NCI-H748 (cell line): ENCODE results near the gene PALD1.
"Not testable (repeated sequence)": the region's sequence is repeated elsewhere in the genome, so short reads cannot be mapped to it uniquely, and the experiment has no call there.

ENCODE experiments used
- DNase-seq: peaks from one replicate; lab custom pipeline; 2025; ENCODE audit not compliant: unreplicated experiment; lab: John Stamatoyannopoulos, UW

Gene PALD1

GRCh38 chr10:70600512-70601395 is 122.2 kb downstream of the PALD1 start:
- DNase-seq: no peak

DNA sequence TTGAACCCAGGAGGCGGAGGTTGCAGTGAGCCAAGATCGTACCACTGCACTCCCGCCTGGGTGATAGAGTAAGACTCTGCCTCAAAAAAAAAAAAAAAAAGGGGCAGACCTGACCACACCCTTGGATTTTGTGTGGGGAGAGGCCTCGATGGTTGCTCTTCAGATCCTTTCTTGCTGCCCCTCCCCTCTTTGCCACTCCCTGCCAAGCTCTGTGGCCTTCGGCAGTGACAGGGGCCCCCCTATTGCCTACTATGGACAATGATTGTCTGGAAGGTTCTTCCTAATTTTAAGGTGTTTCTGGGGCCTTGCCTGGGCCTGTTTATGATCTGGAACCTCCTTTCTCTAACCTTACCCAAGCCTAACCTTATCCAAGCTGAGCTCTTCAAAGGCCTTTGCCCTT is 123.2 kb downstream of the PALD1 start:
- no peak for DNase-seq

DNA sequence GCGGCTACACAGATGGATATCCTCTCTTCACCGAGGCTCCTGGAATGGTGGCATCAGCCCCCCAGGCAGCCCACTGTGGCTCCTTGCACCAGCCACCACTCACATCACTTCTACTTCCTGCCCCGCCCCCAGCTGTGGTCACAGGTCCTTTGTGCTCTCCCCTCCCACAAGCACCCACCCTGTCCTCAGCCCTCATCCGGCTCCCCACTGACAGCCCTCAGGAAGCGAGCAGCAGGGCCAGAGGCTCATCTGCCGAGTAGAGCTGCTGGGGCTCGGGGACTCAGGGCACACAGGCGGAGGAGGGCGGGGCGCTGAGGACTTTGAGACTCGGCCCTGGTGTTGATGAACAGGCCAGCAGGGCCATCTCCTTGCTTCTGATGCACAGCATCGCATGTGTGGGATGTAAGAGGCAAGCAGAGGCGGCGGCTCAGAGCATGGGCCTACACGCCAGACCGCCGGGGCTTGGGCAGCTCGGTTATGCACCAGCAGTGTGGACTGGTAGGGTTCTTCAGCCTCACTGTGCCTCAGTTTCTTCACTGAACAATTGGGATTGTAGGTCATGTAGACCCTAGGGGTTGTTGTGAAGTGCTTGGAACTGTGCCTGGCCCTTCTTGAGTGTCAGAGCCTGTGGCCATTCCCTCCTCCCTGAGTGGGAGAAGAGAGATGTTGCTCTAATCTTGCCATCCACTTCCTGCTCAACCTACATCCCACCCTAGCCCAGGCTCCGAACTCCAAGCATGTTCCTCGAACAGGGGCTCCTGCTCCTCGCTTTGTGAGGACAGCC is 124.3 kb downstream of the PALD1 start, which contains the start of gene PRF1:
PRF1 (minus strand) TSS at position 77 of the 784 bp plus-strand sequence. CDS start 1,839 bp downstream, outside the sequence.
- no peak for DNase-seq

- DNase-seq: no peak
Observed at GRCh38 chr10:70603449-70603801, 124.9 kb downstream of the PALD1 start.

DNA sequence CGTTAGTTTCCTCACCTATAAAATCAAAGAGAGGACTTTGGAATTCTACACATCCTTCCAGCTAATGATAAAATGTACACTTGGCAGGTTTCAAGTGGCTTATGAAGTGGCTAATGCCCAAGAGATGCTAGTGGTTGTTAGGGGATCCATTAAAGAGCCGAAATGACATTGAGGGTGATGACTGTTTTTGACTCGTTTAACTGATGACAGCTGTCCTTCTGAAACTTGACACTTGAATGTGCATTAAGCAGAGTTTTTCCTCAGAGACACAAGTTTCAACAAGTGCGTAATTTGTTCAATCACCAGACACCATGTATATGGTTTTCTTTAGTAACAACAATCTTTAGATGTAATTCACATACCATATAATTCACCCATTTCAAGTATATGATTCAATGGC is 125.5 kb downstream of the PALD1 start:
- DNase-seq: peak; percentile 2

DNA sequence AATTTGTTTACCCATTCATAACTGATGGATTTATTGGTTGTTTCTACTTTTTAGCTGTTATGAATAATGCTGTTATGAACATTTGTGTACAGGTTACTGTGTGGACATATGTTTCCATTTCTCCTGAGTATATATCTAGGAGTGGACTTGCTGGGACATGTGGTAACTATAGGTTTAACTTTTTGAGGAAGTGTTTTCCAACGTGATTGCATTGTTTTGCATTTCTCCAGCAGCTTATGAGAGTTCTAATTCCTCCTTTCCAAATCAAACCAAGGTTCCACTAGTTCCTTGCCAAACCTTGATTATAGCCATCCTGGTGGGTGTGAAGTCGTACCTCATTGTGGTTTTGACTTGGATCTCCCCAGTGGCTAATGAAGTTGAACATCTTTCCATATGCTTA is 126.6 kb downstream of the PALD1 start:
- no peak for DNase-seq

DNA sequence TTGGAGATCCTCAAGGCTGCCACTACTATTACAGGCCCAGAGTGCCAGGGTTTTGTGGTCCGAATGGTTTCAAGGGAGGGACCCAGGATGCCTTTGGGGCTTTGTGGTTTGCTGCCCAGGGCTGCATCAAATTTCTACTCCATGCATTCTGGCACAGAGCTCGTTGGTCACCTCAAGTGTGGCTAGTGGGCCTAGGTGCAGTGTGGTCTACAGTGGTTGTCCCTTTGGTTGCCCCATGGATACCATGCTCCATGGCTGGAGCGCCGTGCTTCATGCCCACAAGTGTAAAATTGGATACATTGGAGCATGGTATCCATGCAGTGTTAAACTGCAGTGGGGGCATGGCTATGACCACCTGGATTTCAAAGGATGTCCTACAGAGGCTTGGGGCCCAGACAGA is 129.4 kb downstream of the PALD1 start:
- DNase-seq: no peak

- no peak for DNase-seq
Observed at GRCh38 chr10:70613941-70614340, 135.4 kb downstream of the PALD1 start.

GRCh38 chr10:70614364-70614763 is 135.8 kb downstream of the PALD1 start:
- DNase-seq: not testable (repeated sequence)

DNA sequence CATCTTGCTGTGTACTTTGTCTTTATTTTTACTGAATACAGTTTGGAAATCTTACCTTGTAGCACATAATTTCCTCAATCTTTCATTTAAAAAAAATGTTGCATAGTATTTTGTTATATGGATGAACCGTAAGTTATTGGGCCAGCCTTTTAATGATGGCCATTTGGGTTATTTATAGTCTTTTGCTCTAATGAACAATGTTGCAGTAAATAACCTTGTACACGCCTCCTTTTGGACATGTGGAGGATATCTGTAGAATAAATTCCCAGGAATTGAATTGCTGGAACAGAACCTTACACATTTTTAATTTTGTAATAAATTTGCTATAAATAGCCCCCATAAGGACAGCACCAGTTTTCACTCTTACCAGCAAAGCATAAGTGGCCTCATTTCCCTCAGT is 136.6 kb downstream of the PALD1 start:
- DNase-seq: no peak

DNA sequence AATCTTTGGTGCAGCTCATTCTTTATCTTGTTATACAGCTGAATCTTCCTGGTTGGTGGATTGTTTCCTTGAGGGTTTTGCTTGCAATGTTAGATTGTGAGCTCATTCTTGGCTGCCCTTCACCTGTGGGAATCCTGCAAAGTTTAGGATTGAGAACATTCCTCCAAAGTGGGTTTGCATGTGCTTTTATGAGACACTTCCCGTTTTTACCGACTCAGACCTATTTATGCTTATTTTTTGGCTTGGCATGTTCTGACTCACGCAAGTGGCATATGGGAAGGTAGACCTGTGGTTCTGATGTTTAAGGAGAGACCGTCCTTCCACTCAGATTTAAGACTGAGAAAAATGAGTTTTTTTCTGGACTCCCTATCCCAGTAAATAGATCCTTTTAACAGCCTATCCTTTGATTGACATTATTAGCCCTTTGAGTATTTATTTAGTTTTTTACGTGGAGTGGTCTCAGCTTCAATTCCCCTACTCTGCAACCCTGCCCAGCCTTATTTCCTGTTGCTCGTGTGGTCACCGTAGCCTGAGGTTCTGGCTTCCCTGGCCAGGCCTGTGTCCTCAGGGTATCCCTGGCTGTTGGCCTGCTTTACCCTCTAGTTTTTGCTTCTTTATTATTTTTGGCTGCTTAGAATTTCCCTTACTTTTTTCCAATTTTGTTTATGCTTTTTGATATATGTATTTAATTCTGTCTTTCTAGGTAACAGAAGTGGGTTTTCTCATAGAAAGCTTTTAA is 137.4 kb downstream of the PALD1 start:
- no peak for DNase-seq

DNA sequence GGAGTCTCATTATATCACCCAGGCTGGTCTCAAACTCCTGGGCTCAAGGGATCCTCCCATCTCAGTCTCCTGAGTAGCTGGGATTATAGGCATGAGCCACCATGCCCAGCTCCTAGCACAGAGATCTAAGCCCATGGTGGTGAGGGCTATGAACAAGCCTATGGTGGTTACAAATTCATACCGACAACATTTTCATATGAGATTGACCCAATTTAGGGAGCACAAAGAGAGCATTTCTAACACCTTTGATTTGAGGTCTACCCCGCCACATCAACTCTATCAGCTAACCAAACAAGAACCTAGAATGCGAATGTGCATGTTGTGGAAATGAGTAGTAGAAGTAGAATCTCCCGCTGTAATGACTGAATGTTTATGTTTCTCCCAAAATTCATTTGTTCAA is 138.2 kb downstream of the PALD1 start:
- DNase-seq: no peak
